ENCODE data around the gene PLAGL2. TPM values are rescaled to one million over a fixed set of nuclear protein-coding genes. Genes with fewer than 3 reads are reported as not detected.
A peak's percentile ranks its signal among the peaks of the same experiment; 100 is the strongest.

Gene PLAGL2
- total RNA-seq, 1 donor from 2014 or later = 70.4 TPM

DNA sequence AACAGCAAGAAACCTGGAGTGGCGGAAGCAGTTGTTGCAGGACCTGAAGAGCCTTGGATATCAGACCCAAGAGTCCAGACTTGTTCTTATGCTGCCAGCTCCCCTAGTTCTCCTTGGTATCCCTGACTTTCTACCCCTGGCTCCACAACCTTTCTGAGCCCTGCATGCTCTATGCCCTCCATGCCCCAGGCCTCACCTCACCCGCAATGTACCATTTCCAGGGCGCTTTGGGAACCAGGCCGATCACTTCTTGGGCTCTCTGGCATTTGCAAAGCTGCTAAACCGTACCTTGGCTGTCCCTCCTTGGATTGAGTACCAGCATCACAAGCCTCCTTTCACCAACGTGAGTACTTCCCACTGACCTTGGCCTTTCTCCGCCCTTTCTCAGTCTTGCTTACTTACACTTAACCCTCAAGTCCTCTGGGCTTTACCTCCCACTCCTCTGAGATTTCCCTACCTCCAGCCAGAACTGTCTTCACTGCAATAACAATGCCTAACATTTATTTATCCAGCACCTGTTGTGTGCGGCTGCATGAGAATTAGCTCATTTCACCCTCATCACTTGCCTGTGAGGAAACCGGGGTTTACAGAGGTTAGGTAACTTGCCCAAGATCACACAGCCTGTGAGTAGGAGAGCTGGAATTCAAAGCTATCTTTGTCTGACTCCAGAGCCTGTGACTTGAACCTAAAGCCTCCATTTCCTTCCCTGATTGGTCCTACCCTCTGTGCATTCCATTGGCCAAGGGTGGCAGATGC, 2.5 kb upstream of the PLAGL2 start:
- H3K4me3 Mint-ChIP-seq = peak overlapping the region; percentile 91
- no peak for TF ChIP-seq CTCF (conservative IDR thresholded peaks at IDR 0.05)
- no peaks in the 10 kb centered on the region for H3K36me3 Mint-ChIP-seq (ENCODE audit: low read depth)
- H3K27me3 Mint-ChIP-seq (ENCODE audit: low read depth) = no peaks in the 10 kb centered on the region
- no peak for DNase-seq (ENCODE audit: low read depth, low spot score)
- H3K4me1 Mint-ChIP-seq = peaks cover 52% of the 10 kb centered on the region
- H3K27ac Mint-ChIP-seq (ENCODE audit: unreplicated experiment) = peak overlapping the region; percentile 9
- no peaks in the 10 kb centered on the region for H3K9me3 Mint-ChIP-seq

GRCh38 chr20:32208499-32209154, 1.1 kb upstream of the PLAGL2 start:
- Mint-ChIP-seq H3K4me3 (peak overlapping the region; percentile 91), H3K9me3 (no peaks in the 10 kb centered on the region), H3K4me1 (peaks cover 66% of the 10 kb centered on the region), H3K27ac (ENCODE audit: unreplicated experiment) (peak overlapping the region; percentile 73), H3K36me3 (ENCODE audit: low read depth) (no peaks in the 10 kb centered on the region), H3K27me3 (ENCODE audit: low read depth) (no peaks in the 10 kb centered on the region)
- no peak for DNase-seq (ENCODE audit: low read depth, low spot score)
- no peak for TF ChIP-seq CTCF (conservative IDR thresholded peaks at IDR 0.05)

DNA sequence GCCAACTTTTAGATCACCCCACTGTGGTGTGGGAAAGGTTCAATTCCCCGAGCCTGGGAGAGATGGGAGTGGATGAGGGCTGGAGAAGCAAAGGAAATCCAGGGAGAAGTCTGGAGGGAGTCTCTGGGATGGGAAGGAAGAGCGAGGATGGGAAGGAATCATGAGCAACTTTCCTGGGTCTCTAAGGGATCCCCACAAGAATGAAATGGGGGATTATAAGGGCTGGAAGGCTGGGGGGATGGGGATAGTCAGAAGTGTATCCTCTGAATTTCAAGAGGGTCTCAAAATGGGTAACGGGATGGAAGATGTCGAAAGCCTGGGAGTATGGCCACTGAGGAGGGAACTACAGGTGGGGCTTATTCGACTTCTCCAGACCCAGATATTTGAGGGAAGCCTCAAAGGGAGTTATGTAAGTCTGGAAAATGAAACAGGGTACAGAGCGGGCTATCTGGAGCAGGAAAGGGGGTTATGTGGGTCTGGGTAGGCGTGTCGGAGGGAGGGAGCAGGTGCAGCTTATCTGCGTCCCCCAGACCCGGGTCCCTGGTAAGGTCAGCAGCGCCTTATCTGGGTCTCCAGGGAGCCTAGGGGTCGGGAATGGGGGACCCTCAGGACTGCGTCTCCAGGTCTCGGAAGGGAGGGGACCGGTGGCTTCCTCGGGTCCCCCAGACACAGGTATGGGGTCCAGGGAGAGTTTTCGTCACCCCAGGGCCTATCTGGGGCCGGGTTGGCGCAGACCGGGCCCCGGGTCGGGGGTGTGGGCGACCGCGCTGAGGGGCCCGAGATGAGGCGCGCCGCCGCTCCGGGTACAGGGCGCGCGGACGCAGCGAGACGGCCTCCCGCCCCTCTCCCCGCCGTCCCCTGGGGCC, 550 bp downstream of the PLAGL2 start:
- Mint-ChIP-seq H3K36me3 (ENCODE audit: low read depth) (peaks cover 2% of the 10 kb centered on the region), H3K9me3 (no peaks in the 10 kb centered on the region), H3K27me3 (ENCODE audit: low read depth) (no peaks in the 10 kb centered on the region), H3K4me3 (peak overlapping the region; percentile 99), H3K27ac (ENCODE audit: unreplicated experiment) (peak overlapping the region; percentile 98), H3K4me1 (peaks cover 77% of the 10 kb centered on the region)
- peak; percentile 25 for DNase-seq (ENCODE audit: low read depth, low spot score)
- no peak for TF ChIP-seq CTCF (conservative IDR thresholded peaks at IDR 0.05)

DNA sequence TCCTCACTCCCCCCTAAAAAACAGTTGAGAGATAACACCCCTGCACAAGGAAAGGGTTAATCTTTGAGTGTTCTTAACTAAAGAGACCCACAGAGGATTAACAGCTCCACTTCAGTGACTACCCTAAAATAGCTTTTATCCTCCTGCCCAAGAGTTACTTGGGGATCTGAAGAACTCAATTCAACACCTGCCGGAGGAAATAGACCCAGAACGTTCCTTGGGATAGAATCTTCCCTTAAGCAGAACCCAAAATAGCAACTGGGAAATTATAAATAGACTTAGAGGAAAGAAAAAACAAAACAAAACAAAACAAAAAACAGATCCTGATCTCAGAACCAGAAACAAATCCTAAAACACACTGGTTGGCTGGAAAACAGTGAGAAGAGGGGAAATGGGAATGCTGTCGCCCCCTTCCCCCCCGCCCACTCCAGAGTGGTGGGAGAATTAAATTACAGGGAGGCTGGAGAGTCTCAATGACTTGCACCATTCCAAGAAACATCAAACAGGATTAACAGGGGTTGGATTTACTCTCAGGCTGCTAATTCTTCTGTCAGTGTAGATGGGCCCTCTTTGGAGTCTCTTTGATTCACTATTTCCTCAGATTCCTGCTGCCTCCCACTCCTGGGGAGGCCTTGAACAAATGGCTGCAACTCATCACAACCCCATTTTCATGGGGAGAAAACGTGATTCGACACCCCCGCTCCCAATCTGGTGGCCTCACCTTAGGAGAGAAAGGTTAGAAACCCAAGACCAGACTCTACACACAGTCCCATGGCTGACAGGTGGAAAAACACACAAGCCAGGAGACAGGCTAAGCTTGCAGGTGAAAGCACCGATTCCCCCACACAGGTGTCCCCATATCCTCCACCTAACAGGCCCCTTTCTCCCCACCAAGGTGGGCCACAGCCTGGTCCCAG, 1.4 kb downstream of the PLAGL2 start:
- Mint-ChIP-seq H3K27me3 (ENCODE audit: low read depth) (no peaks in the 10 kb centered on the region), H3K4me3 (peak overlapping the region; percentile 99), H3K36me3 (ENCODE audit: low read depth) (peaks cover 3% of the 10 kb centered on the region), H3K27ac (ENCODE audit: unreplicated experiment) (peak overlapping the region; percentile 98), H3K4me1 (peaks cover 73% of the 10 kb centered on the region), H3K9me3 (no peaks in the 10 kb centered on the region)
- no peak for TF ChIP-seq CTCF (conservative IDR thresholded peaks at IDR 0.05)
- DNase-seq (ENCODE audit: low read depth, low spot score) = no peak
